WTC11 (cell line): Measurements from ENCODE around the gene SYS1. TPM values are rescaled to one million over a fixed set of nuclear protein-coding genes. Genes with fewer than 3 reads are reported as not detected.

Experiments used
- ATAC-seq: fragments of 200-7000 bp; cut with Tn5 transposase; 2 replicates; pipeline ENCODE4 v1.10.0; 2021; ENCODE audit warnings: mild to moderate bottlenecking, moderate library complexity
- CTCF ChIA-PET: fragments of 300-600 bp; sonication (Branson Sonifier 250); formaldehyde crosslinking; loops from one replicate; lab custom pipeline; 2021; ENCODE audit warnings: antibody characterized with exemption; lab: Charles Lee
- POLR2A ChIA-PET: fragments of 350-600 bp; sonication (Branson Sonifier 250); formaldehyde crosslinking; loops from one replicate; lab custom pipeline; 2021; ENCODE audit warnings: antibody characterized with exemption; lab: Charles Lee
- DNase-seq: peaks from one replicate; pipeline ENCODE4 v3.0.0; 2021; ENCODE audit warnings: low spot score
- H3K27ac Mint-ChIP-seq: 2 replicates; pipeline ENCODE4 v1.8.0; 2021; ENCODE audit warnings: mixed read lengths
- H3K27me3 Mint-ChIP-seq: 2 replicates; pipeline ENCODE4 v1.8.0; 2021; ENCODE audit warnings: low read depth, mild to moderate bottlenecking, moderate library complexity, mixed read lengths
- H3K36me3 Mint-ChIP-seq: 2 replicates; pipeline ENCODE4 v1.8.0; 2021; ENCODE audit warnings: mixed read lengths
- H3K4me1 Mint-ChIP-seq: 2 replicates; pipeline ENCODE4 v1.8.0; 2022; ENCODE audit warnings: mixed read lengths
- H3K4me3 Mint-ChIP-seq: 2 replicates; pipeline ENCODE4 v1.8.0; 2021; ENCODE audit warnings: mild to moderate bottlenecking, moderate library complexity, mixed read lengths
- H3K9me3 Mint-ChIP-seq: 2 replicates; pipeline ENCODE4 v1.8.0; 2021; ENCODE audit warnings: mixed read lengths
- ATF6 ChIP-seq: sonication (generic); formaldehyde crosslinking; IDR thresholded peaks from 2 replicates; pipeline ENCODE4 v1.8.1; 2023; ENCODE audit warnings: mild to moderate bottlenecking, missing genetic modification reagents
- CREM ChIP-seq: sonication (generic); formaldehyde crosslinking; IDR thresholded peaks from 2 replicates; pipeline ENCODE4 v1.8.1; 2022; ENCODE audit warnings: mild to moderate bottlenecking, missing genetic modification reagents, moderate library complexity
- E2F1 ChIP-seq: sonication (generic); formaldehyde crosslinking; IDR thresholded peaks from 2 replicates; pipeline ENCODE4 v1.8.0; 2022; ENCODE audit warnings: mild to moderate bottlenecking, missing genetic modification reagents
- ERG ChIP-seq: fragments of 250-450 bp; sonication (Bioruptor Pico); IDR thresholded peaks from 2 replicates; pipeline ENCODE4 v1.8.0; 2021; ENCODE audit warnings: mild to moderate bottlenecking
- ESRRA ChIP-seq: sonication (generic); formaldehyde crosslinking; IDR thresholded peaks from 2 replicates; pipeline ENCODE4 v1.8.1; 2022; ENCODE audit warnings: mild to moderate bottlenecking, missing genetic modification reagents, borderline replicate concordance
- FOXP4 ChIP-seq: sonication (generic); formaldehyde crosslinking; IDR thresholded peaks from 2 replicates; pipeline ENCODE4 v1.8.0; 2022; ENCODE audit warnings: mild to moderate bottlenecking, missing genetic modification reagents
- GTF2I ChIP-seq: fragments of 250-450 bp; sonication (Bioruptor Pico); conservative IDR thresholded peaks from 2 replicates; pipeline ENCODE4 v1.4.0; 2021; ENCODE audit warnings: mild to moderate bottlenecking
- HMGA2 ChIP-seq: fragments of 250-450 bp; sonication (Bioruptor Pico); IDR thresholded peaks from 2 replicates; pipeline ENCODE4 v1.4.0; 2021; ENCODE audit warnings: mild to moderate bottlenecking, moderate library complexity
- HMGXB4 ChIP-seq: sonication (generic); formaldehyde crosslinking; IDR thresholded peaks from 2 replicates; pipeline ENCODE4 v1.8.1; 2023; ENCODE audit warnings: mild to moderate bottlenecking, moderate library complexity, missing genetic modification reagents
- JAZF1 ChIP-seq: fragments of 250-450 bp; sonication (Bioruptor Pico); IDR thresholded peaks from 2 replicates; pipeline ENCODE4 v1.9.0; 2021; ENCODE audit warnings: moderate library complexity, mild to moderate bottlenecking, inconsistent platforms
- MAX ChIP-seq: sonication (generic); formaldehyde crosslinking; IDR thresholded peaks from 2 replicates; pipeline ENCODE4 v1.8.0; 2022; ENCODE audit warnings: mild to moderate bottlenecking, missing genetic modification reagents
- SMAD4 ChIP-seq: sonication (generic); formaldehyde crosslinking; IDR thresholded peaks from 2 replicates; pipeline ENCODE4 v1.8.0; 2022; ENCODE audit warnings: mild to moderate bottlenecking, missing genetic modification reagents
- TEAD4 ChIP-seq: sonication (generic); formaldehyde crosslinking; IDR thresholded peaks from 2 replicates; pipeline ENCODE4 v1.8.0; 2022; ENCODE audit warnings: mild to moderate bottlenecking, missing genetic modification reagents
- ZMAT4 ChIP-seq: fragments of 250-450 bp; sonication (Bioruptor Pico); IDR thresholded peaks from 2 replicates; pipeline ENCODE4 v1.9.0; 2021; ENCODE audit warnings: mild to moderate bottlenecking
- ZNF138 ChIP-seq: sonication (generic); formaldehyde crosslinking; conservative IDR thresholded peaks from 2 replicates; pipeline ENCODE4 v1.8.1; 2022; ENCODE audit warnings: mild to moderate bottlenecking, moderate library complexity, missing genetic modification reagents
- ZNF219 ChIP-seq: sonication (generic); formaldehyde crosslinking; IDR thresholded peaks from 2 replicates; pipeline ENCODE4 v1.8.0; 2023; ENCODE audit warnings: missing genetic modification reagents, mild to moderate bottlenecking, borderline replicate concordance
- ZSCAN18 ChIP-seq: fragments of 250-450 bp; sonication (Bioruptor Pico); IDR thresholded peaks from 2 replicates; pipeline ENCODE4 v2.1.2; 2022; ENCODE audit warnings: mild to moderate bottlenecking, moderate library complexity
- total RNA-seq: library from RNA; stranded (reverse); gene quantifications from 3 replicates; pipeline ENCODE4 v1.2.3, GENCODE V29; 2021

The SYS1 gene
- total RNA-seq, 1 experiment from 2014 or later: 16.4 TPM

- Mint-ChIP-seq H3K36me3 (no peaks in the 10 kb centered on the region), H3K27me3 (no peaks in the 10 kb centered on the region; the same call in 1 of the 2 replicates), H3K9me3 (no peaks in the 10 kb centered on the region), H3K27ac (no peak overlapping the region), H3K4me1 (no peaks in the 10 kb centered on the region), H3K4me3 (no peak overlapping the region)
- DNase-seq (no peak), ATAC-seq (no peak)
- TF ChIP-seq ZMAT4 (no peak), HMGXB4 (CRISPR knock-in tag) (no peak), ATF6 (CRISPR knock-in tag) (no peak), E2F1 (no peak), GTF2I (CRISPR knock-in tag) (no peak), TEAD4 (no peak), ZSCAN18 (CRISPR knock-in tag) (no peak), SMAD4 (CRISPR knock-in tag) (no peak), HMGA2 (CRISPR knock-in tag) (no peak), ERG (CRISPR knock-in tag) (no peak), CREM (no peak), MAX (no peak), FOXP4 (CRISPR knock-in tag) (no peak), ZNF138 (CRISPR knock-in tag) (no peak), JAZF1 (CRISPR knock-in tag) (no peak), ZNF219 (no peak), ESRRA (CRISPR knock-in tag) (no peak)
- ChIA-PET POLR2A (no interaction called here), CTCF (interaction anchor here (2.8 kb wide), 1 partner anchor 17 kb away, joined by 25 read pairs; no protein-coding TSS in a partner anchor)
These were observed 28.0 kb downstream of the SYS1 start for GRCh38 chr20:45390931-45391330.
